SK-N-MC (cell line): ENCODE measurements around the gene PCSK5.

ENCODE experiments used
- EZH2 ChIP-seq: fragments of 200-600 bp; sonication (generic); IDR thresholded peaks from one replicate; pipeline ENCODE4 v1.6.1; 2017; ENCODE audit warnings: antibody characterized with exemption
- FOXP2 ChIP-seq: optimal IDR thresholded peaks from 2 replicates; pipeline ENCODE3; 2011; ENCODE audit warnings: mild to moderate bottlenecking, moderate library complexity; ENCODE audit not compliant: insufficient read depth; ENCODE audit errors: extremely low read length, control extremely low read depth
- POLR2AphosphoS5 ChIP-seq: IDR thresholded peaks from 2 replicates; pipeline ENCODE4 v1.6.1; 2012; ENCODE audit warnings: mild to moderate bottlenecking, low read depth, low read length, borderline replicate concordance

DNA sequence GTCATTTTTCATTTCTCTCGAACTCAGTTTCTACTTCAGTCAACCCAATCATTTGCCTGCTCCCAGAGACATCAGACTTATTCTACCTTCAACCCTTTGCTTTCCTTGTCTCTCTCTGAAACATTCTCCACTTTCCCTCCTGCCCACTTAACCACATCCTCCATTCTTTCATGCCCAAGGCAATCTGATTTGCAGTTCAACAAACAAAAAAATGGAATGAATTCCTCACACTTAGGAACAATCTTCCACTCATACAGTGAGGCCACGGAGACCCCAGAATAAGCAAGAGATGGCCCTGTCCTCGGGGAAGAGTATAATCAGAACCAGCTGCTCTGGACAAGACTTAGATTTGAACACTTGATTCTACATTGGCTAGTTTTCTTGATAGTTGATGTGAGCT lies 323.3 kb downstream of the PCSK5 start:
- no peak for TF ChIP-seq POLR2AphosphoS5
- no peak for TF ChIP-seq EZH2
- no peak for TF ChIP-seq FOXP2
